Measurements from ENCODE around the gene TBCEL. TPM values are rescaled to one million over a fixed set of nuclear protein-coding genes. Genes with fewer than 3 reads are reported as not detected.

Gene TBCEL
- total RNA-seq, 4 donors from 2014 or later = 8.5 to 37.1 (median 11.3) TPM

DNA sequence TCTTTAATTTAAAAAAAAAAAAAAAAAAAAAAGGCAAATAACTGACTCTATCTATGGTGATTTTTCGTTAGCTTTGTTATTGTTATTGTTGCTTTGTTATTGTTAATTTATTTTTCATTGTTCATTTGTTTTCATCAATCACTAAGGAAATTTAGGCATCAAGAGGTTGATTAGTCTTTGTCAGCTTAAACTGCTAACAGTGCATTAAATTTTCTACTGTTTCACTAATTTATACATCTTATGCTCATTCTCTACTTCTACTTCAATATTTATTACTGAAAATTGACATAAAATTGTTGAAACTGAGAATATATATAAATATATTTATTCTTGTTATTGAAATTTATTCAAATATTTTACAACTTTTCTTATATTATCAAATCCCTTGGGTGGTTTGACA lies 24.0 kb downstream of the TBCEL start:
- Histone ChIP-seq H3K36me3 (peaks cover 0 to 19% (median 0%) of the 10 kb centered on the region in 3 donors), H3K4me3 (no peak overlapping the region), H3K9me3 (no peaks in the 10 kb centered on the region), H3K4me1 (no peaks in the 10 kb centered on the region), H3K27me3 (no peaks in the 10 kb centered on the region), H3K27ac (no peak overlapping the region)
- TF ChIP-seq POLR2A (IDR thresholded peaks at IDR 0.05) = no peak
- TF ChIP-seq, protein P1, sequence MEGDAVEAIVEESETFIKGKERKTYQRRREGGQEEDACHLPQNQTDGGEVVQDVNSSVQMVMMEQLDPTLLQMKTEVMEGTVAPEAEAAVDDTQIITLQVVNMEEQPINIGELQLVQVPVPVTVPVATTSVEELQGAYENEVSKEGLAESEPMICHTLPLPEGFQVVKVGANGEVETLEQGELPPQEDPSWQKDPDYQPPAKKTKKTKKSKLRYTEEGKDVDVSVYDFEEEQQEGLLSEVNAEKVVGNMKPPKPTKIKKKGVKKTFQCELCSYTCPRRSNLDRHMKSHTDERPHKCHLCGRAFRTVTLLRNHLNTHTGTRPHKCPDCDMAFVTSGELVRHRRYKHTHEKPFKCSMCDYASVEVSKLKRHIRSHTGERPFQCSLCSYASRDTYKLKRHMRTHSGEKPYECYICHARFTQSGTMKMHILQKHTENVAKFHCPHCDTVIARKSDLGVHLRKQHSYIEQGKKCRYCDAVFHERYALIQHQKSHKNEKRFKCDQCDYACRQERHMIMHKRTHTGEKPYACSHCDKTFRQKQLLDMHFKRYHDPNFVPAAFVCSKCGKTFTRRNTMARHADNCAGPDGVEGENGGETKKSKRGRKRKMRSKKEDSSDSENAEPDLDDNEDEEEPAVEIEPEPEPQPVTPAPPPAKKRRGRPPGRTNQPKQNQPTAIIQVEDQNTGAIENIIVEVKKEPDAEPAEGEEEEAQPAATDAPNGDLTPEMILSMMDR (IDR thresholded peaks at IDR 0.05) = no peak
- no peak for DNase-seq

DNA sequence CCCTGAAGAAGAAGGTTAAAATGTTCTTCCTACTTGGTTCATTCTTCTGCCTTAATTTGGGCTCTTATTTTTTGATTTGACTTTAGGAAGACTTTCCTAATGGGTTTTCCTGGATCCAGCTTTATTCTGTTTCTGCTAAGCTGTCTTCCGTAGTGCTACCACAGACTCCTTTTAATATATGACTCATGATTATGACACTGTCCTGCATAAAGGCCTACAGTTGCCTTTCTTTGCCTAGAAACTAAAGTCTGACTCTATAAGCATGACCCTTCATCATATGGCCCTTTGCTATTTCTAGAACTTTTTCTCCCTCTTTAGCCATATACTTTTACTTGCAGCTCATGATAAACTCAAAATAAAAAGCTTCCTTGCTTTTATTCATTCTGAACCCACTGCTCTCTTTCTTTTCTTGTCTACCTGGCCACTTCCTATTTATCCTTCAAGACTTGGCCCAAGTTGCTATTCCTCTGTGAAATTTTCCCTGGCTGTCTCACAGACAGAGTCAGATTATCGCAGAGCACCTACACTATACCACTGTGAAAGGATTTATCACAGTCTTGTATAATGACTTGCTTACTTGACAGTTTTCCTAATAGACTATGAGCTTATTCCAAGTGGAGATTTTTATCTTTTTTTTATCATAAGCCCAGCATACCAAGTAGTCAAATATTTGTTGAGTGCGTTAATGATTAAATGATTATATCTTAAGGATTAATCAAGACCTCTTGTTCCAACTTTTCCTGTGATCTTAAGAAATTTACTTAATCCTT lies 24.7 kb downstream of the TBCEL start:
- no peak overlapping the region for H3K27ac ChIP-seq
- H3K27me3 ChIP-seq = no peaks in the 10 kb centered on the region
- no peak for DNase-seq
- H3K9me3 ChIP-seq = no peaks in the 10 kb centered on the region
- TF ChIP-seq, protein P1 (IDR thresholded peaks at IDR 0.05) = no peak
- TF ChIP-seq POLR2A (IDR thresholded peaks at IDR 0.05) = no peak
- H3K4me3 ChIP-seq = no peak overlapping the region
- peaks cover 0 to 25% (median 0%) of the 10 kb centered on the region in 3 donors for H3K36me3 ChIP-seq
- no peaks in the 10 kb centered on the region for H3K4me1 ChIP-seq

DNA sequence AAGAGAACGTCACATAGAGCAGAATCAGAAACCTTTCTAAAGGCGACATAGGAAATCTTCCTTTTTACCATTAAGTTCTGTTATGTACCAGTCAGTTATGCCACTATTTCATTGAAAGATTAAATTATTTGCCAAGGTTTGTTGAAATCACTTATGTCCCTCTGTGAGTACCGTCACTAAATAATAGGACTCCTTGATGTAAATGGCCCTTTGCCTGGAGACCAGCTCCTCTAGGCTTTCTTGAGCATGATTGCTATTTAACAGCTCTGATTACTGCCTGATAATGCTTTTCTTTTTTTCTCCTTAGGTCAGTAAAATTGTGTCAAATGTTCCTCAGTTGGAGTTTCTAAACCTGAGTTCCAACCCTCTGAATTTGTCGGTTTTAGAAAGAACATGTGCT lies 29.3 kb downstream of the TBCEL start:
- Histone ChIP-seq H3K27ac (no peak overlapping the region), H3K4me1 (no peaks in the 10 kb centered on the region), H3K4me3 (no peak overlapping the region), H3K27me3 (no peaks in the 10 kb centered on the region), H3K9me3 (no peaks in the 10 kb centered on the region), H3K36me3 (peaks cover 0 to 28% (median 0%) of the 10 kb centered on the region in 3 donors)
- TF ChIP-seq, protein P1 (IDR thresholded peaks at IDR 0.05) = no peak
- no peak for TF ChIP-seq POLR2A (IDR thresholded peaks at IDR 0.05)
- DNase-seq = no peak

DNA sequence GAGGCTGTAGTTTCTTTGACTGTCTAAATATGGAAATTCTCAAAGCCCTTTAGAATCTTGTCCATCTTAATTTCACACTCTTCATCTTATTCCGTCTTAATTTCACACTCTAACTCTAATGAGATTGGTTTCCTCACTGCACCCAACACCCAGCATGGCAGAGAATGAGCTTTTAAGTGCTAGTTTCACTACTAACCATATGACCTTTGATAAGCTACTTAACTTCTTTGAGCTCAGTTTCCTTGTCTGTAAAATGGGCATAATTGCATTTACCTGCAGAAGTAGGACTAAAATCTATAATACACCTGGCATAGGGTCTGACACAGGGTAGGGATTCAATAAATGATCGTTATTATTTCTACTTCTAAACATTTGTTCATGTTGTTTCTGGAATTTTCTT lies 30.4 kb downstream of the TBCEL start:
- Histone ChIP-seq H3K9me3 (no peaks in the 10 kb centered on the region), H3K36me3 (peaks cover 0 to 28% (median 0%) of the 10 kb centered on the region in 3 donors), H3K4me3 (no peak overlapping the region), H3K27ac (no peak overlapping the region), H3K4me1 (no peaks in the 10 kb centered on the region), H3K27me3 (no peaks in the 10 kb centered on the region)
- no peak for DNase-seq
- TF ChIP-seq, protein P1 (IDR thresholded peaks at IDR 0.05) = no peak
- TF ChIP-seq POLR2A (IDR thresholded peaks at IDR 0.05) = no peak

DNA sequence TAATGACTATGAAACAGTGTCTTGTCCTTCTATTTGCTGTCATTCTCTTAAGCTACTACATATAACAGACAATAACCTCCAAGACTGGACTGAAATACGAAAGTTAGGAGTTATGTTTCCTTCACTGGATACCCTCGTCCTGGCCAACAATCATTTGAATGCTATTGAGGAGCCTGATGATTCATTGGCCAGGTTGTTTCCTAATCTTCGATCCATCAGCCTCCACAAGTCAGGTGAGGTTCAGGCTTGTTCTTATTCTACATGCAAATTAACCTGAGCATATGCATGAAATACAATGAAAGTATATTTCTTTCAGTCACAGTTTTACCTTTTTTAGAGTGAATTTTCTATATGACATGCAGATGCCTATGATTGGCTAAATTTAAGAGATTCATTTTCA lies 31.2 kb downstream of the TBCEL start:
- peaks cover 0 to 28% (median 0%) of the 10 kb centered on the region in 3 donors for H3K36me3 ChIP-seq
- TF ChIP-seq, protein P1 (IDR thresholded peaks at IDR 0.05) = no peak
- no peak for TF ChIP-seq POLR2A (IDR thresholded peaks at IDR 0.05)
- no peak for DNase-seq
- no peaks in the 10 kb centered on the region for H3K4me1 ChIP-seq
- no peaks in the 10 kb centered on the region for H3K27me3 ChIP-seq
- no peaks in the 10 kb centered on the region for H3K9me3 ChIP-seq
- no peak overlapping the region for H3K4me3 ChIP-seq
- H3K27ac ChIP-seq = no peak overlapping the region

All from Peyer's patch (tissue), 4 donors.